ENCODE results near the gene APOA4.

GRCh38 chr11:116787436-116787785, 35.7 kb downstream of the APOA4 start:
- TF ChIP-seq POLR2A (IDR thresholded peaks at IDR 0.05) (no peak), CTCF (IDR thresholded peaks at IDR 0.05) (no peak), EP300 (IDR thresholded peaks at IDR 0.05) (no peak), POLR2AphosphoS5 (IDR thresholded peaks at IDR 0.05) (no peak)
